G401 (cell line): ENCODE data around the gene EEF1AKMT3. TPM values are rescaled to one million over a fixed set of nuclear protein-coding genes. Genes with fewer than 3 reads are reported as not detected.

Source experiments
- DNase-seq: peaks from one replicate; pipeline ENCODE4 v3.0.0-alpha.2; 2015; ENCODE audit warnings: low spot score
- in situ Hi-C: cut with HindIII; loops from 2 replicates; pipeline ENCODE4 v1.10.0; 2016; ENCODE audit warnings: low sequenced_read_pairs, mixed read lengths
- total RNA-seq: library from RNA; depleted of rRNA; stranded (reverse); fragments of >200 nt; shearing (Covaris generic); gene quantifications from 2 replicates; pipeline ENCODE4 v1.2.3, GENCODE V29; 2014

EEF1AKMT3 gene
- total RNA-seq, 1 experiment from 2014 or later: 7.0 TPM

DNA sequence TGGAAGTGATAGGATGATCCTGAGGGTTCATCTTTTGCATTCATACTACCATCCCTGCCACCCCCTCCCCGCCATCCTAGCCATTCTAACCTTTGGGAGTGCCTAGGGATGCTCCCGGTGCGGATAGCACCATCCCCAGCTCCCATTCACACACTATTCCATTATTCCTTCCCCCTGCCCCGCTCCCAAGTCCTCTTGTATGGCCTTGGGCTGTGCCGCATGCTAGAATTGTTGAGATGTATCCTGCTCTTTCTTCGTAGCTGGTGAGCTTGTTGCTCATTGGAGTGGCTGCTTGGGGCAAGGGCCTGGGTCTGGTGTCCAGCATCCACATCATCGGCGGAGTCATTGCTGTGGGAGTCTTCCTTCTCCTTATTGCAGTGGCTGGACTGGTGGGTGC, 26.9 kb upstream of the EEF1AKMT3 start:
- peak; percentile 34 for DNase-seq
- in situ Hi-C loops: no loop called here

DNA sequence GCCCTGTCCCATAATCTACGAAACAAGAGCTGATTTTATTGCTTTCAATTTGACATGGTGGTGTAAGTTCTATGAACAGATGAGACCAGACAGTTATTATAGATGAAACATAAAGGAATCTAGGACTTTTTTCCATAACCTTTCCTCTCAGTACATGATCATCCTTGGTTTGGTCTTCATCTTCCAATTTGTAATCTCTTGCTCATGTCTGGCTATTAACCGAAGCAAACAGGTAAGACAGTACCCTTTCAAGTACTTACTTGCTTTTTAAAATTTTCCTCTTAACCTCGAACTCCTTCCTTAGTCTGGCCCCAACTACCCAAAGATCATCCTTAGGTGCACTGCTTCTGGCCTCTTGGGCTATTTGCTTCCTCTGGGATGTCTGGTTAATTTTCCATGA, 26.4 kb upstream of the EEF1AKMT3 start:
- in situ Hi-C loops: no loop called here
- peak; percentile 3 for DNase-seq

DNA sequence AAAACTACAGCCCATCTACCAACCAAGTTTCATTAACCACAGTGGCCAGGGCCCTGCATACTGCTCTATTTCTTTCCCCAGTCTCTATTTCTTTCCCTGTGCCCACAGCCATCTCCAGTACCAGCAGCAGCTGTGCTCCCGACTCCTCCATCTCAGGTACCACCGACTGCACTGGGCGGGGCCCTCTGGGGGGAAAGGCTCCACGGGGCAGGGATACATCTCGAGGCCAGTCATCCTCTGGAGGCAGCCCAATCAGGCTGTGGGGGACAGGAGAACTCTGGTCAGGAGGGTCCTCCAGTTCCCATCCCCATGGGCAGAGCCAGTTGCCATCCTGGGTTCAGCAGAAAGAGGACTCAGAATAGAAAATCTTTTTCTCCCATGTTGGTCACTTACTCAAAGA, 23.4 kb upstream of the EEF1AKMT3 start:
- in situ Hi-C loops: no loop called here
- no peak for DNase-seq

DNA sequence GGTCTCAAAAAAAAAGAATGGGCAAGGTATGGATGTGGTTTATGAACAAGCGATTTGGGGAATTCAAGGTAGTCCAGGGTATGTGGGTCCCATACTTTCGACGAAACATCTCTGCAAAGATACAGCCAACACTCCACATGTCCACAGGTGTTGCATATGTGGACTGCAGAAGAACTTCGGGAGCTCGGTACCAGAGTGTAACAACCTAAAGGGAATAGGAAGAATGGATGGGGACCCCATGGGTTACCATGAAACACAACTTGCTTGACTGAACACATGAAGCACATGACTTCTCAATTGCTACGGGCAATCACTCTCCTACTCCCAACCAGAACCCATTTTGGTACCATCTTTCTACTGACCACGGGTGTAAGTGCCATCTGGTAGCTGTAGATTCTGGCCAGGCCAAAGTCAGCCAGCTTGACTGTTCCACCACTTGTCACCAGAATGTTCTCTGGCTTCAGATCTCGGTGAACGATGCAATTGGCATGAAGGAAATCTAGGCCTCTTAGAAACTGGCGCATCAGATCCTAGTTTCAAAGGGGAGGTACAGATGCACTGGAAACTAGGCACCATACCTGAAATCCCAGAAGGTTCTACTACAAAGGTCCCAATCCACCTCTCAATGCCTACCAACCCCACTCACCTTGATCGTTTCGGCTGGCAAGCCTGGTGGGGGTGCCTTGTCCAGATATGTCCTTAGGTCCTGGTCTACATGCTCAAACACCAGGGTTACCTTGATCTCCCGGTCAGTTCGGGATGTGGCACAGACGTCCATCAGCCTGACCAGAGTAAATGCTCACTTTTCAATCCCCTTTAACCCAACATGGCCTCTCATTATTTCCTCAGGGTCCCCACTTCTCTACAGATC, 21.6 kb upstream of the EEF1AKMT3 start:
- in situ Hi-C loops: no loop called here
- peak; percentile 5 for DNase-seq

DNA sequence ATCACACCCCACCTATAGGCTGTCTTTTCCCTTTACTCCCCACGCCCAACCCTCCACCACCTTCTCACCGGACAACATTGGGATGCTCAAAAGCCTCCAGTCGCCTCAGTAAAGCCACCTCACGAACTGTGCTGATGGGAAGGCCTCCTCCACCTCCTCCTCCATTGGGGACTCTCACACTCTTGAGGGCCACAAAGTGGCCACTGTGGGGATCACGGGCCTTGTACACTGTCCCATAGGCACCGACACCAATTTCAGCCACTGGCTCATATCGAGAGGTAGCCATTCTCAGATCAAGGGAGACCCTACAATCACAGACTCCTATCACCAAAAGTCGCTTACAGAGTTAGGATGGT, 21.0 kb upstream of the EEF1AKMT3 start:
- DNase-seq: no peak
- in situ Hi-C loops: no loop called here

GRCh38 chr12:57751788-57752667, 20.4 kb upstream of the EEF1AKMT3 start, which contains the start of gene CDK4:
CDK4 (minus strand) TSS chr12:57752310; CDS start chr12:57751717, 593 bp downstream.
- in situ Hi-C loops: no loop called here
- peak; percentile 100 for DNase-seq

GRCh38 chr12:57752668-57753000, 19.8 kb upstream of the EEF1AKMT3 start:
- in situ Hi-C loops: no loop called here
- no peak for DNase-seq

DNA sequence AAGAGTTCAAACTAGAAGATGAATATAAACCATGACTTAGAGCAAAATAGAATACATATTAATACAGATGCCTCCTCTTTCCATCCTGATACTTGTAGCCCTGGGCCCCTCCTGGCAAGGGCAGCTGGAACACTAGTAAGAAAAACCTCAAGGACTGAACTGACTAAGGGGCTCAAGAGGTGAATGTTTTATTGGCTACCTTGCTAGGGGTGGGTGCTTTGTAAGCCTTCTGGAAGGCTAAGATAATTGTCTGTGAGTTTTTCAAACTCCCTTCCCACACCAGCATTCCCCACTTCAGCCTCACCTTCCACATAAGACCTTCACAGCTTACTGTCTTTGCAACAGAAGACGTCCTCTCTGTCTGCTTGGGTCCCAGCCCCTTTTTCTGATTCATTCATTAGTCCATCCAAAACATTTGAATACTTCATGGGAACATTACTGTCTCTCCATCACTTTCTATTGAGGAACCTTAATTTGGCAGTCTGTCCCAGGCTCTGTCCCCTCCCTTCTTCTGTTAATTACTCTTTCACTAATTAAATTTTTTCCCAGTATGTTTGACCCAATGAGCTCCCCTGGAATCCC, 18.6 kb upstream of the EEF1AKMT3 start:
- in situ Hi-C loops: no loop called here
- peak; percentile 2 for DNase-seq

DNA sequence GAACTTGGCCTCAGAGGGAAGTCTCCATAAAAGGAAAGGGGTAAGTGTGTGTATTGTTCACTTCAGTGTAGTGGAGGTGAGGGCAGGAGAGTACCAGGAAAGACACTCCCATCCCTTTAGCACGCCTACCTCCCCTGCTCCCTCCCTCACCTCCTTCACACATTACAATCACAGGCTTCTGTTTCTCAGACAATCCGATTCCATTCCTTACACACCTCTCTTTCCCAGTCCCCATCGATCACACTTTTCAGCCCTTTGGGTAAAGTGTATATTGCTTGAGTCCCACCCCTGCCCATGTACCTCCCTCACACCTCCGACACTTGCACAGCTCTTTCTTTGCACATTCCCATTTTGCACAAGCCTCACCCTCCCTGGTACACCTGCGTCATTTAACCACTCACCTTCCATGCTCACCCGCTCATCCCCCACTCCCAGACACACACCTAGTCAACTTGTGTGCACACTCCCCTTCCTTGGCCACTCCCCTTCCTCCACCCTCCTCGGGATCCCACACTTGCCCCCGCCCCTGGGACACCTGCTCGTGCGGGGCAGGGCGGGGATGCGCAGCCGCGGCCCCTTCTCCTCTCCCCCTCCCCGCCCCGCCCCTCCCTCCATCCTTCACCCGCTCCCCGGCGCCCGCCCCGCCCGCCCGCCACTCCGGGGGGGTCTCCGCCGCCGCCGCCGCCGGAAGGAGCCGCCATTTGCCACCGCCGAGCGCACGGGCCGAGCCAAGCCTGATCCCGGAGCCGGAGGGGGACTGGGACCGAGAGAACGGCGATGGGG, 17.8 kb upstream of the EEF1AKMT3 start, which contains the start of gene MARCHF9:
Gene MARCHF9, plus strand, starts transcription at position 693 of the 783 bp plus-strand sequence. CDS start 426 bp downstream, outside the sequence.
- in situ Hi-C loops: no loop called here
- DNase-seq: peak; percentile 85

DNA sequence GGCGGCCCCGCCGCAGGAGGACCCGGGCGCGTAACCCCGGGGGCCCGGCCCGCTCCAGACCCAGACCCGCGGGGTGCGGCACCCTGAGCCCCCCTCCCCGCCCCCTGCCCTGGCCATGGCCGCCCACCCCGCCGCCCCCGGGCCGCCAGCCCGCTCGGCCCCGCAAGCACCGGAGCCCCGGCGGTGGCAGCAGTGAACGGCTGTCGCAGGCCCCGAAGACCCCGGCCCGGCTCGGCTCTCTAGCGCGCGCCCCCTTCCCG, 17.3 kb upstream of the EEF1AKMT3 start:
- in situ Hi-C loops: no loop called here
- no peak for DNase-seq

DNA sequence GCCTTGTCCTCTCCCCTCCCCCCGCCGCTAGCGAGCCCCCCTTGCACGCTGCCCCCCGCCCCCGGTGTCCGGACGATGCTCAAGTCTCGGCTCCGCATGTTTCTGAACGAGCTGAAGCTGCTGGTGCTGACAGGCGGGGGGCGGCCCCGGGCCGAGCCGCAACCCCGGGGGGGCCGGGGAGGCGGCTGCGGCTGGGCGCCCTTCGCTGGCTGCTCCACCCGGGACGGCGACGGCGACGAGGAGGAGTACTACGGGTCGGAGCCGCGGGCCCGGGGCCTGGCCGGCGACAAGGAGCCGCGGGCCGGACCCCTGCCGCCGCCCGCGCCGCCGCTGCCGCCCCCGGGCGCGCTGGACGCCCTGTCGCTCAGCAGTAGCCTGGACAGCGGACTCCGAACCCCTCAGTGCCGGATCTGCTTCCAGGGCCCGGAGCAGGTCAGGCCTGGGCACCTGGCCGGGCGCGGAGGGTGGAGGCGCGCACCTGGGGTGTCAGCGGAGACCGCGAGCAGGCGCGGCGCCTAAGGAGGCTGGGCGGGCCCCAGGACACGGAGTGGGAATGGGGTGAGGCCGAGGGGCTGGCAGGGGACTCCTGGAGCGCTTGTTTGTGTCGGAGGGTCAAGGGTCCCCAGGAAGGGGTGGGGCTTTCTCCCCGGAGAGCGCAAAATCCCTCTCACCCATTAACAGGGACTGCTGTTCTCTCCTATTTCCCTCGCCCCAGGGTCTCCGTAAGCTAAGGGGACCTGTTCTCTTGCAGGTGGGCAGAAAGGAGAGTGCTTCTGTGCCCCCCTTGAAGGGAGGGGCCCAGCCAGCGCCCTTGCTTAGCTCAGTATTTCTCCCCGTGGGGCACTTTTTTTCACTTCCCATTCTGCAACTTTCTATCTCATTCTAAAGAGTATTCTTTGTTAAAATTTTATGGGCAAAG, 16.7 kb upstream of the EEF1AKMT3 start:
- in situ Hi-C loops: no loop called here
- DNase-seq: peak; percentile 28

DNA sequence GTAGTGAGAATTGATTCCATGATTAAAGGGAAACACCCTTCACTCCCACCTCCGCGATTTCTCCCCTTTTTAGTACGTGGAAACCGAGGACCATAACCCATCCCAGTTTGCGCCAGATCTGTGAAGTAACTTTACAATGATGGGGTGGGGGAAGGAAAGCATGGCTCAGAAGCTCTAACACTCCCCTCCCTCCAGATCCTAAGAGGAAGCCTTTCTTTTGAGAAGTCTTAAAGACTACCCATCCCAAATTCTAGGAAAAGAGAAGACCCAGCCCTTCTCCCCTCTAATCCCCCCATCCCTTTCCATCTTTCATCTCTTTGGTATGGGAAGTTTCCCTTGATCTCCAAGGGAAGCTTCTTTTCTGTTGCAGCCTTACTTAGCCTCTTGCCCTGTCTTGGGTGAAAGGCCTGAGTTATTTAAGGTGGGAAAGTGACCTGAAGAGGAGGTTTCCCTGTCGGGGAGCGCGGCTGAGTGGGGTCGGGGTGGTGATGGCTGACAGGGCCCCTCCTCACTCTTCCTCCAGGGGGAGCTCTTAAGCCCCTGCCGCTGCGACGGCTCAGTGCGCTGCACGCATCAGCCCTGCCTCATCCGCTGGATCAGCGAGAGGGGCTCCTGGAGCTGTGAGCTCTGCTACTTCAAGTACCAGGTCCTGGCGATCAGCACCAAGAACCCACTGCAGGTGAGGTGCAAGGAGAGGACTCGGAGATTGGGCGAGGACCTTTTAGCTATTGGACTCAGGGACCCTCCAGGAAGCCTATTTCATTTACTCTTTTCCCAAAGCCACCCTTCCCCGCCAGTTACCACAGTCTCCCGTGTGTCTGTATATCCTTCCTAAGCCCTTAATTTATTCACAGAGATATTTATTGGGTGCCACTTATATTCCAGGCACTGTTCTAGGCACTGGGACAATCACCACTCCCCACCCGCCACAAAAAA, 15.7 kb upstream of the EEF1AKMT3 start:
- DNase-seq: peak; percentile 15
- in situ Hi-C loops: no loop called here

- DNase-seq: no peak
- in situ Hi-C loops: no loop called here
These were observed 14.6 kb upstream of the EEF1AKMT3 start for GRCh38 chr12:57757771-57758170.

DNA sequence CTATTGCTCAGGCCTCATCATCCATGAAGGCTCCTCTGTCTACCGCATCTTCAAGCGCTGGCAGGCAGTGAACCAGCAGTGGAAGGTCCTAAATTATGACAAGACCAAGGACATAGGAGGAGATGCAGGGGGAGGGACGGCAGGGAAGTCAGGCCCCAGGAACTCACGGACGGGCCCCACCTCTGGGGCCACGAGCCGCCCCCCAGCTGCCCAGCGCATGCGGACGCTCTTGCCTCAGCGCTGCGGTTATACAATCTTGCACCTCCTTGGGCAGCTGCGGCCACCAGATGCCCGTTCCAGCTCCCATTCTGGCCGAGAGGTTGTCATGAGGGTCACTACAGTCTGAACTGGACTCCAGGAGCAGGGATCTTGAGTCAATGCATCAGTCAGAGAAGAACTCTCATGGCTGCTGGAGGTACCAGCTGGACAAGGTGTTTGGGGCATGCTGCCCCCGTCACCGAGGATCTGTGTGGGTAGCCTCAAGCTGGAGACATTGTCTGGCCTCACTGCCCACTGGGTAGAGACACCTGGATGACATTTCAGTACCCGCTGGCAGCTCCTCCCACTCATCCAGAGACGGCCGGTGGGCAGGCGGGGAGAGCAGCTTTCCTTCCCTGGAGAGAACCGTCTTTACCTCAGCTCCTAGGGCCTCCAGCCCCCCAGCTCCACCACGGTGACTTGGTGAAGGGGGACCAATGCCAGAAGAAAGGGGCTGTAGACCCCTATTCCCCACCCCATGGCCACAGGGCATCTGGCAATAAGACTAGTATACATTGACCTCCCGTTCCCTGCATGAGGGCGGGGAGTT, 13.7 kb upstream of the EEF1AKMT3 start:
- in situ Hi-C loops: no loop called here

GRCh38 chr12:57759360-57759980, 12.9 kb upstream of the EEF1AKMT3 start:
- DNase-seq: peak; percentile 51

More for the DNA sequence above, 13.7 kb upstream of the EEF1AKMT3 start:
- DNase-seq: no peak

GRCh38 chr12:57760347-57760982, 11.9 kb upstream of the EEF1AKMT3 start:
- in situ Hi-C loops: no loop called here
- no peak for DNase-seq

More at GRCh38 chr12:57759360-57759980, 12.9 kb upstream of the EEF1AKMT3 start:
- in situ Hi-C loops: no loop called here
